MM.1S (cell line): ENCODE measurements around the gene GABRA5.

Experiments used
- DNase-seq: peaks from one replicate; pipeline ENCODE4 v3.0.0-alpha.2; 2015
- H2AFZ ChIP-seq: fragments of 300-600 bp; sonication (generic); 2 replicates; pipeline ENCODE4 v1.6.0; 2016; ENCODE audit warnings: antibody characterized with exemption, low read length
- H3F3A ChIP-seq: fragments of 300-600 bp; sonication (generic); 2 replicates; pipeline ENCODE4 v1.6.1; 2016; ENCODE audit warnings: mild to moderate bottlenecking, antibody characterized with exemption, low read length, moderate library complexity, mixed read lengths; ENCODE audit not compliant: insufficient read depth
- H3K27ac ChIP-seq: fragments of 300-600 bp; sonication (generic); 2 replicates; pipeline ENCODE4 v1.5.1; 2016; ENCODE audit warnings: mild to moderate bottlenecking, low read length
- H3K27me3 ChIP-seq: fragments of 300-600 bp; sonication (generic); replicated peaks from 2 replicates; pipeline ENCODE4 v1.6.0; 2016; ENCODE audit warnings: low read length; ENCODE audit not compliant: insufficient read depth
- H3K36me3 ChIP-seq: fragments of 300-600 bp; sonication (generic); replicated peaks from 2 replicates; pipeline ENCODE4 v1.6.1; 2016; ENCODE audit warnings: mild to moderate bottlenecking, low read length, mixed read lengths; ENCODE audit not compliant: insufficient read depth
- H3K4me1 ChIP-seq: fragments of 300-600 bp; sonication (generic); 2 replicates; pipeline ENCODE4 v1.6.1; 2016; ENCODE audit warnings: low read length, mixed read lengths
- H3K4me2 ChIP-seq: fragments of 300-600 bp; sonication (generic); 2 replicates; pipeline ENCODE4 v1.6.0; 2016; ENCODE audit warnings: low read depth, low read length
- H3K4me3 ChIP-seq: fragments of 300-600 bp; sonication (generic); 2 replicates; pipeline ENCODE4 v1.5.1; 2016; ENCODE audit warnings: low read length, mixed read lengths
- H3K79me2 ChIP-seq: fragments of 300-600 bp; sonication (generic); 2 replicates; pipeline ENCODE4 v1.6.1; 2016; ENCODE audit warnings: mixed run types, low read length, mixed read lengths
- H3K9ac ChIP-seq: fragments of 300-600 bp; sonication (generic); 2 replicates; pipeline ENCODE4 v1.6.1; 2016; ENCODE audit warnings: low read length, mixed read lengths
- H3K9me2 ChIP-seq: fragments of 300-600 bp; sonication (generic); replicated peaks from 2 replicates; pipeline ENCODE4 v1.6.1; 2016; ENCODE audit warnings: mild to moderate bottlenecking, low read length, mixed read lengths; ENCODE audit not compliant: insufficient read depth
- H3K9me3 ChIP-seq: fragments of 300-600 bp; sonication (generic); replicated peaks from 2 replicates; pipeline ENCODE4 v1.6.1; 2016; ENCODE audit warnings: mild to moderate bottlenecking, low read length, mixed read lengths; ENCODE audit not compliant: insufficient read depth
- H4K20me1 ChIP-seq: fragments of 300-600 bp; sonication (generic); 2 replicates; pipeline ENCODE4 v1.6.1; 2016; ENCODE audit warnings: mild to moderate bottlenecking, low read length, moderate library complexity, mixed read lengths; ENCODE audit not compliant: insufficient read depth
- CTCF ChIP-seq: fragments of 300-600 bp; sonication (generic); IDR thresholded peaks from 2 replicates; pipeline ENCODE4 v1.5.1; 2016; ENCODE audit warnings: antibody characterized with exemption, low read length, mixed read lengths
- EZH2 ChIP-seq: fragments of 300-600 bp; sonication (generic); optimal IDR thresholded peaks from 2 replicates; pipeline ENCODE3; 2017; ENCODE audit warnings: low read depth, mild to moderate bottlenecking, antibody characterized with exemption, low read length, mixed read lengths
- EZH2phosphoT487 ChIP-seq: fragments of 300-600 bp; sonication (generic); IDR thresholded peaks from 2 replicates; pipeline ENCODE4 v1.6.1; 2018; ENCODE audit warnings: antibody characterized with exemption, low read length

The GABRA5 gene

DNA sequence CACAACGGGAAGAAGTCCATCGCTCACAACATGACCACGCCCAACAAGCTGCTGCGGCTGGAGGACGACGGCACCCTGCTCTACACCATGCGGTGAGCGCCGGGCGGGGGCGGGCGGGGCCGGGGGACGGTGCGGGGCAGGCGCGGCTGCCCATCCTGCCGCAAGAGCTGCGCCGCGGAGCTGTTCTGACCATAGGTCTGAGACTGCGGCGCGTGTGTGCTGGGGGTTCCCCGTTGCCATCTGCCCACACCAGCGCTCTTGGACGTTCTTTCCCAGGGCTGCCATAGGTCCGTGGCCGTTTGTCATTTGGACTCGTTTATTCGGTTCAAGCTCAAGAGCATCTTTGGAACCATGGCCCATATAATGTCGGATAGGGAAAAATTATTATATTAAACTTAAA is 16.6 kb downstream of the GABRA5 start:
- H3K27me3 ChIP-seq: no peaks in the 10 kb centered on the region
- no peak overlapping the region for H3K4me2 ChIP-seq
- no peaks in the 10 kb centered on the region for H4K20me1 ChIP-seq
- no peaks in the 10 kb centered on the region for H3K79me2 ChIP-seq
- H3K4me3 ChIP-seq: no peak overlapping the region
- DNase-seq: no peak
- no peak overlapping the region for H3K27ac ChIP-seq
- H3F3A ChIP-seq: no peaks in the 10 kb centered on the region
- no peak overlapping the region for H3K9ac ChIP-seq
- H3K9me3 ChIP-seq: no peaks in the 10 kb centered on the region
- H3K4me1 ChIP-seq: no peaks in the 10 kb centered on the region
- TF ChIP-seq EZH2 (no peak), EZH2phosphoT487 (no peak)
- H3K36me3 ChIP-seq: no peaks in the 10 kb centered on the region
- H3K9me2 ChIP-seq: no peaks in the 10 kb centered on the region
- no peak overlapping the region for H2AFZ ChIP-seq

- Histone ChIP-seq H3K9me3 (no peaks in the 10 kb centered on the region), H3K36me3 (no peaks in the 10 kb centered on the region), H3F3A (no peaks in the 10 kb centered on the region), H3K27me3 (no peaks in the 10 kb centered on the region), H3K79me2 (no peaks in the 10 kb centered on the region), H3K9me2 (no peaks in the 10 kb centered on the region), H4K20me1 (no peaks in the 10 kb centered on the region), H3K9ac (no peak overlapping the region), H2AFZ (no peak overlapping the region), H3K27ac (no peak overlapping the region), H3K4me2 (no peak overlapping the region), H3K4me1 (no peaks in the 10 kb centered on the region), H3K4me3 (no peak overlapping the region)
- DNase-seq: no peak
- TF ChIP-seq EZH2phosphoT487 (no peak), CTCF (no peak), EZH2 (no peak)
These were observed 19.7 kb downstream of the GABRA5 start for GRCh38 chr15:26886566-26886965.

DNA sequence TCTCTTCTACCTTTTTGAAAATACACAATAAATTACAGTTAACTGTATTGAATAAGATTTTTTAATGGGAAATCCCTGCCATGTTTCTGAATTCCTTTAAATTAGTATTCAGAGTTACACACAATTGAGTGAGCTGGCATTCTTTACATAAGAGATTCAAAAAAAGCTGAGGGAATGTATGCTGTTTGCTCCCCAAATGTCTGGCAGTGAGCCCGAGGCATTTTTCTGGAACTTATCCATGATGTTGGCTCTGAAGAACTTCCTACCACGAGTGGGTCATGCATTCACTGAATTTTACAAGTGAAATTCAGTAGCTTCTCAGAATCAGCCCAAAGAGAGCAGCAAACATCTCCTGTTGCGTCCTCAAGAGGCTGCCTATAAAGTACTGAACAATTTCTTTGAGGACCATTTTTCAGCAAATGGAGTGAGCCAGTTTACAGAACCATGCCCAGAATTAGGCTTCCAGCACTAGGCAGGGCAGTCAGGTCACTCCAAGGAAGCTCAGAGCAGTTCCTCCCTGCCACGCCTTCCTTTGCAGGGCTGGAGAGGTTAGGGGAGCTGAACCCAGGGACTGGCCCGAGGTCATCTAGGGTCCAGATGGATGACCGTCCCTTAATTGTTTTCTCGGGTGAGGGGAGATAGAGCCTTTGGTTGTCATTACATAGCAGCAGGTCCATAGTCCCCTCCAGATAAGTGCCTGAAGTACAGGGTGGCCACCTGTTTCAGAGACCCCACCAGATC is 21.2 kb downstream of the GABRA5 start:
- Histone ChIP-seq H3K36me3 (no peaks in the 10 kb centered on the region), H3K27me3 (no peaks in the 10 kb centered on the region), H4K20me1 (no peaks in the 10 kb centered on the region), H3K9me2 (no peaks in the 10 kb centered on the region), H3K27ac (no peak overlapping the region), H3K79me2 (no peaks in the 10 kb centered on the region), H2AFZ (no peak overlapping the region), H3K4me2 (no peak overlapping the region), H3F3A (no peaks in the 10 kb centered on the region), H3K4me3 (no peak overlapping the region), H3K9ac (no peak overlapping the region), H3K4me1 (no peaks in the 10 kb centered on the region), H3K9me3 (no peaks in the 10 kb centered on the region)
- TF ChIP-seq EZH2phosphoT487: no peak
- TF ChIP-seq CTCF: no peak
- TF ChIP-seq EZH2: no peak
- DNase-seq: no peak

- Histone ChIP-seq H2AFZ (no peak overlapping the region), H3K4me1 (no peaks in the 10 kb centered on the region), H3K4me3 (no peak overlapping the region), H3K79me2 (no peaks in the 10 kb centered on the region), H3K27ac (no peak overlapping the region), H3K9me2 (no peaks in the 10 kb centered on the region), H3K4me2 (no peak overlapping the region), H3K36me3 (no peaks in the 10 kb centered on the region), H3F3A (no peaks in the 10 kb centered on the region), H3K27me3 (no peaks in the 10 kb centered on the region), H3K9ac (no peak overlapping the region), H3K9me3 (no peaks in the 10 kb centered on the region), H4K20me1 (no peaks in the 10 kb centered on the region)
- no peak for DNase-seq
- TF ChIP-seq EZH2phosphoT487 (no peak), EZH2 (no peak), CTCF (no peak)
These were observed 21.9 kb downstream of the GABRA5 start for GRCh38 chr15:26888761-26889160.
